ENCODE measurements around the gene MATR3.
A peak's percentile ranks its signal among the peaks of the same experiment; 100 is the strongest.
"Not testable (repeated sequence)": the region's sequence is repeated elsewhere in the genome, so short reads cannot be mapped to it uniquely, and the experiment has no call there.

Gene MATR3

GRCh38 chr5:139293507-139294373 is at the start of gene MATR3:
Gene MATR3 (plus strand): TSS chr5:139293740. CDS start chr5:139307416, 13,676 bp downstream.
- peak; percentile 95 for DNase-seq

GRCh38 chr5:139245637-139246339 is 47.8 kb upstream of the MATR3 start:
- DNase-seq, result no peak

GRCh38 chr5:139246394-139246793 is 47.1 kb upstream of the MATR3 start:
- DNase-seq, result peak; percentile 76

- DNase-seq, result no peak
Measured at GRCh38 chr5:139248826-139249453, 44.6 kb upstream of the MATR3 start.

- peak; percentile 64 for DNase-seq
Measured at GRCh38 chr5:139251281-139251687, 42.3 kb upstream of the MATR3 start.

- no peak for DNase-seq
Measured at GRCh38 chr5:139251695-139252288, 41.7 kb upstream of the MATR3 start.

- DNase-seq, result no peak
Measured at GRCh38 chr5:139253115-139253514, 40.4 kb upstream of the MATR3 start.

- DNase-seq, result no peak
Measured at GRCh38 chr5:139256820-139257219, 36.7 kb upstream of the MATR3 start.

GRCh38 chr5:139262059-139262741 is 31.3 kb upstream of the MATR3 start:
- no peak for DNase-seq

- peak; percentile 76 for DNase-seq
Measured at GRCh38 chr5:139262742-139263445, 30.6 kb upstream of the MATR3 start.

GRCh38 chr5:139263536-139263935 is 30.0 kb upstream of the MATR3 start:
- DNase-seq, result no peak

GRCh38 chr5:139263946-139264345 is 29.6 kb upstream of the MATR3 start:
- no peak for DNase-seq

GRCh38 chr5:139265001-139265400 is 28.5 kb upstream of the MATR3 start:
- DNase-seq, result no peak

GRCh38 chr5:139266236-139266635 is 27.3 kb upstream of the MATR3 start:
- no peak for DNase-seq

GRCh38 chr5:139267481-139267880 is 26.1 kb upstream of the MATR3 start:
- DNase-seq, result no peak

GRCh38 chr5:139268364-139269202 is 25.0 kb upstream of the MATR3 start:
- no peak for DNase-seq

- not testable (repeated sequence) for DNase-seq
Measured at GRCh38 chr5:139270718-139271117, 22.8 kb upstream of the MATR3 start.

- no peak for DNase-seq
Measured at GRCh38 chr5:139271201-139272027, 22.1 kb upstream of the MATR3 start.

GRCh38 chr5:139272471-139273321 is 20.8 kb upstream of the MATR3 start:
- peak; percentile 57 for DNase-seq

Data from activated CD4-positive, alpha-beta T cell treated with anti-CD3 and anti-CD28 coated beads, Interleukin-2, amount 50 U/mL, for 16 hours (primary cell).